Natural killer cell treated with Interleukin-12 subunit alpha and Interleukin-12 subunit beta and Interleukin-15 and Interleukin-18, amount 100 ng/mL, for 72 hours (primary cell): ENCODE results near the gene POLR3A. TPM values are rescaled to one million over a fixed set of nuclear protein-coding genes. Genes with fewer than 3 reads are reported as not detected.
"Not testable (repeated sequence)": the region's sequence is repeated elsewhere in the genome, so short reads cannot be mapped to it uniquely, and the experiment has no call there.

Experiments
- ATAC-seq, 2 donors: fragments of 150-1000 bp; cut with Tn5 transposase in 1 of 2; sonication (Bioruptor Pico), chemical (Tn5 transposase) in 1 of 2; 2 replicates each; pipeline ENCODE4 v1.10.0; 2021
- DNase-seq: peaks from one replicate; pipeline ENCODE4 v3.0.0; 2022; ENCODE audit warnings: low spot score
- H3K27ac Mint-ChIP-seq, 2 donors: 1 replicate in 1 of 2; 2 replicates in 1 of 2; pipeline ENCODE4 v1.8.0; 2022; ENCODE audit warnings: mixed read lengths in 2 of 2, mild to moderate bottlenecking in 1 of 2, moderate library complexity in 1 of 2
- H3K27me3 Mint-ChIP-seq, 2 donors: 1 replicate in 1 of 2; 2 replicates in 1 of 2; pipeline ENCODE4 v1.8.0; 2022; ENCODE audit warnings: mixed read lengths in 2 of 2
- H3K36me3 Mint-ChIP-seq: one replicate; pipeline ENCODE4 v1.8.0; 2022; ENCODE audit warnings: mixed read lengths
- H3K4me1 Mint-ChIP-seq, 2 donors: 1 replicate in 1 of 2; 2 replicates in 1 of 2; pipeline ENCODE4 v1.8.0; 2022; ENCODE audit warnings: low read depth in 2 of 2, mixed read lengths in 2 of 2, mild to moderate bottlenecking in 1 of 2
- H3K4me3 Mint-ChIP-seq: one replicate; pipeline ENCODE4 v1.8.0; 2022; ENCODE audit warnings: mixed read lengths
- H3K9me3 Mint-ChIP-seq: 2 replicates; pipeline ENCODE4 v1.8.0; 2022; ENCODE audit warnings: mixed read lengths
- total RNA-seq, 2 donors: library from RNA; stranded (reverse); gene quantifications; one replicate each; pipeline ENCODE4 v1.2.3, GENCODE V29; 2022

POLR3A gene
- 10 to 100 TPM; 33.7 to 45.3 TPM for total RNA-seq

- DNase-seq (peak; percentile 94), ATAC-seq (peak; percentile 79 to 83)
- peaks cover 28% of the 10 kb centered on the region for H3K36me3 Mint-ChIP-seq
- peak within 1 kb of the TSS; percentile 97 to 99 for H3K27ac Mint-ChIP-seq
- peaks cover 34 to 35% of the 10 kb centered on the region in 2 donors for H3K4me1 Mint-ChIP-seq
- H3K27me3 Mint-ChIP-seq = no peaks in the 10 kb centered on the region
- H3K9me3 Mint-ChIP-seq = no peaks in the 10 kb centered on the region
- peak within 1 kb of the TSS; percentile 98 for H3K4me3 Mint-ChIP-seq
Measured at GRCh38 chr10:78029269-78030226, at the start of gene POLR3A. TSS of gene POLR3A (minus strand) at chr10:78029515. CDS start at chr10:78029407, 108 bp downstream.

- ATAC-seq (no peak), DNase-seq (no peak)
- H3K27me3 Mint-ChIP-seq = no peaks in the 10 kb centered on the region
- peaks cover 6% of the 10 kb centered on the region for H3K36me3 Mint-ChIP-seq
- peaks cover 4% of the 10 kb centered on the region for H3K9me3 Mint-ChIP-seq
- H3K4me3 Mint-ChIP-seq = no peak overlapping the region
- no peak overlapping the region for H3K27ac Mint-ChIP-seq
- no peaks in the 10 kb centered on the region for H3K4me1 Mint-ChIP-seq
Measured at GRCh38 chr10:78078539-78079330, 49.4 kb upstream of the POLR3A start.

GRCh38 chr10:78075806-78076205 is 46.5 kb upstream of the POLR3A start:
- not testable (repeated sequence) for H3K27me3 Mint-ChIP-seq, ATAC-seq, H3K27ac Mint-ChIP-seq, H3K36me3 Mint-ChIP-seq, H3K4me1 Mint-ChIP-seq, H3K4me3 Mint-ChIP-seq, H3K9me3 Mint-ChIP-seq, DNase-seq

- Mint-ChIP-seq H3K4me3 (no peak overlapping the region), H3K9me3 (peaks cover 4% of the 10 kb centered on the region), H3K27me3 (no peaks in the 10 kb centered on the region), H3K27ac (no peak overlapping the region), H3K36me3 (peaks cover 6% of the 10 kb centered on the region), H3K4me1 (no peaks in the 10 kb centered on the region)
- no peak for DNase-seq
- no peak for ATAC-seq
Measured at GRCh38 chr10:78072504-78072903, 43.2 kb upstream of the POLR3A start.

GRCh38 chr10:78071857-78072179 is 42.5 kb upstream of the POLR3A start:
- ATAC-seq (peak in 1 of 2 donors; percentile 45), DNase-seq (no peak)
- Mint-ChIP-seq H3K4me1 (peaks cover 2 to 3% of the 10 kb centered on the region in 2 donors), H3K27ac (no peak overlapping the region), H3K27me3 (no peaks in the 10 kb centered on the region), H3K36me3 (peaks cover 6% of the 10 kb centered on the region), H3K4me3 (no peak overlapping the region), H3K9me3 (peaks cover 4% of the 10 kb centered on the region)

GRCh38 chr10:78071140-78071856 is 42.0 kb upstream of the POLR3A start:
- DNase-seq (no peak), ATAC-seq (no peak)
- H3K4me1 Mint-ChIP-seq = peaks cover 3 to 5% of the 10 kb centered on the region in 2 donors
- no peak overlapping the region for H3K27ac Mint-ChIP-seq
- no peaks in the 10 kb centered on the region for H3K27me3 Mint-ChIP-seq
- peaks cover 4% of the 10 kb centered on the region for H3K9me3 Mint-ChIP-seq
- peaks cover 6% of the 10 kb centered on the region for H3K36me3 Mint-ChIP-seq
- H3K4me3 Mint-ChIP-seq = no peak overlapping the region

GRCh38 chr10:78070726-78071125 is 41.4 kb upstream of the POLR3A start:
- DNase-seq (no peak), ATAC-seq (no peak)
- no peak overlapping the region for H3K4me3 Mint-ChIP-seq
- H3K27me3 Mint-ChIP-seq = no peaks in the 10 kb centered on the region
- H3K9me3 Mint-ChIP-seq = peaks cover 4% of the 10 kb centered on the region
- peaks cover 6% of the 10 kb centered on the region for H3K36me3 Mint-ChIP-seq
- peaks cover 4 to 7% of the 10 kb centered on the region in 2 donors for H3K4me1 Mint-ChIP-seq
- no peak overlapping the region for H3K27ac Mint-ChIP-seq

- ATAC-seq, H3K4me3 Mint-ChIP-seq, H3K27ac Mint-ChIP-seq, H3K27me3 Mint-ChIP-seq, H3K9me3 Mint-ChIP-seq, DNase-seq, H3K36me3 Mint-ChIP-seq: not testable (repeated sequence)
- peaks cover 7 to 11% of the 10 kb centered on the region in 2 donors for H3K4me1 Mint-ChIP-seq
Measured at GRCh38 chr10:78070064-78070463, 40.7 kb upstream of the POLR3A start.

GRCh38 chr10:78069151-78069550 is 39.8 kb upstream of the POLR3A start:
- Mint-ChIP-seq H3K27me3 (no peaks in the 10 kb centered on the region), H3K4me1 (peaks cover 7 to 11% of the 10 kb centered on the region in 2 donors), H3K36me3 (peaks cover 2% of the 10 kb centered on the region), H3K4me3 (no peak overlapping the region), H3K27ac (no peak overlapping the region), H3K9me3 (peaks cover 1% of the 10 kb centered on the region)
- no peak for ATAC-seq
- DNase-seq = no peak

GRCh38 chr10:78066728-78067430 is 37.6 kb upstream of the POLR3A start:
- ATAC-seq = no peak
- Mint-ChIP-seq H3K27ac (no peak overlapping the region), H3K4me3 (no peak overlapping the region), H3K4me1 (peaks cover 24 to 32% of the 10 kb centered on the region in 2 donors), H3K27me3 (no peaks in the 10 kb centered on the region), H3K9me3 (no peaks in the 10 kb centered on the region), H3K36me3 (no peaks in the 10 kb centered on the region)
- DNase-seq = no peak

- no peak for DNase-seq
- no peaks in the 10 kb centered on the region for H3K36me3 Mint-ChIP-seq
- ATAC-seq = no peak
- peaks cover 24 to 40% of the 10 kb centered on the region in 2 donors for H3K4me1 Mint-ChIP-seq
- no peak overlapping the region for H3K4me3 Mint-ChIP-seq
- H3K27me3 Mint-ChIP-seq = no peaks in the 10 kb centered on the region
- peak overlapping the region in 1 of 2 donors; percentile 35 for H3K27ac Mint-ChIP-seq
- H3K9me3 Mint-ChIP-seq = no peaks in the 10 kb centered on the region
Measured at GRCh38 chr10:78066012-78066411, 36.7 kb upstream of the POLR3A start.

GRCh38 chr10:78065611-78066010 is 36.3 kb upstream of the POLR3A start:
- DNase-seq = no peak
- Mint-ChIP-seq H3K27ac (peak overlapping the region in 1 of 2 donors; percentile 35), H3K27me3 (no peaks in the 10 kb centered on the region), H3K4me3 (no peak overlapping the region), H3K36me3 (no peaks in the 10 kb centered on the region), H3K4me1 (peaks cover 24 to 40% of the 10 kb centered on the region in 2 donors), H3K9me3 (no peaks in the 10 kb centered on the region)
- ATAC-seq = no peak

GRCh38 chr10:78064919-78065318 is 35.6 kb upstream of the POLR3A start:
- H3K9me3 Mint-ChIP-seq, H3K4me3 Mint-ChIP-seq, ATAC-seq, H3K36me3 Mint-ChIP-seq, DNase-seq, H3K27ac Mint-ChIP-seq, H3K27me3 Mint-ChIP-seq: not testable (repeated sequence)
- H3K4me1 Mint-ChIP-seq = peaks cover 24 to 40% of the 10 kb centered on the region in 2 donors
